Muscle of arm (tissue), 12 donors: ENCODE measurements around the gene PPL. TPM values are rescaled to one million over a fixed set of nuclear protein-coding genes. Genes with fewer than 3 reads are reported as not detected.

ENCODE experiments used
- DNase-seq: peaks from one replicate; pipeline ENCODE4 v3.0.0-alpha.2; 2013
- polyA plus RNA-seq, 12 donors: library from polyadenylated mRNA; unstranded; fragments of 120-200 nt; gene quantifications; one replicate each; pipeline ENCODE4 v1.2.1, GENCODE V29; 2013; ENCODE audit not compliant: insufficient read length in 12 of 12

Gene PPL
- polyA plus RNA-seq, 12 donors = 0.68 to 76.8 (median 1.1) TPM; not detected in 1

GRCh38 chr16:4833584-4833983 lies 103.4 kb downstream of the PPL start:
- no peak for DNase-seq

DNA sequence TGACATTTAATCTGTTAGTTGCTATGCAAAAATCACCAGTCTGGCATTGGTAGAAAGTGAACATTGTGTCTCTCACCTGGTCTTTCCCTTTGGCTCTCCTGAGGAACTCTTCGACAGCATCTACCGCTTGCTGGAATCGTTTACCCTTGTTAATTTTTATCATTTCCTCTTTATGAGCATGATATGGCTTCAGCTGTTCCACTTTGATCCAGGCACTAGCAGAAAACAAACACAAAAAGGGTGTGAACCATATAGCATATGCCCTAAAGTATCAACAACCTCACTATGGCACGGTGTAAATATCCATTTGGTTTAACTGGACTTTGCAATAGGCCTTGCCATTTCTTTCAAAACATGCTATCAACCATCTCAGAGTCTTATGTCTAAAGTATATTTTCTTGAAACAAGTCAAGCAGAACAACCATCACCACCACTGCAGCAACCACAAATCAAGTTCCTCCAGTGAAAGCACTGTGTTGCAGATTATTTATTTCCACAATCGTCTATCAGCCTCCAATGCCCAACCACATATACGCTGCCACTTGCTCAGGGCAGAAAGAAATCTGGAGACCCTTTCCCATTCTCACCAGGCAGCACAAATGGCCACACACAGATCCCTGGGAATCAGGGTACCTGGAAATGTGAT lies 104.1 kb downstream of the PPL start:
- no peak for DNase-seq

Other genes starting within 250 kb of the PPL start
- gene NUDT16L1, start 243.6 kb downstream of the PPL start, polyA plus RNA-seq = 10 to 100 TPM in 11 of 12 donors, not detected in 1; 13.6 to 55.0 (median 21.2) TPM
- 10 to 100 TPM in 9 of 12 donors, 1 to 10 TPM in 2, not detected in 1; 8.3 to 20.2 (median 12.7) TPM for gene ANKS3, start 202.9 kb downstream of the PPL start, polyA plus RNA-seq
- 10 to 100 TPM in 1 of 12 donors, 1 to 10 TPM in 4, under 1 TPM in 6, not detected in 1; 0.78 to 13.1 (median 0.99) TPM for gene DNAAF8, start 202.6 kb downstream of the PPL start, polyA plus RNA-seq
- gene ZNF500, start 170.0 kb downstream of the PPL start, polyA plus RNA-seq = 10 to 100 TPM in 4 of 12 donors, 1 to 10 TPM in 7, not detected in 1; 6.6 to 13.9 (median 9.8) TPM
- 10 to 100 TPM in 1 of 12 donors, not detected in 11; 14.2 TPM for gene SEPTIN12, start 148.8 kb downstream of the PPL start, polyA plus RNA-seq
- gene SMIM22, start 141.8 kb downstream of the PPL start, polyA plus RNA-seq = 1 to 10 TPM in 2 of 12 donors, under 1 TPM in 3, not detected in 7; 0.21 to 1.2 (median 0.36) TPM
- gene ROGDI, start 134.5 kb downstream of the PPL start, polyA plus RNA-seq = 10 to 100 TPM in 9 of 12 donors, 1 to 10 TPM in 2, not detected in 1; 7.7 to 27.6 (median 11.2) TPM
- 10 to 100 TPM in 11 of 12 donors, not detected in 1; 47.7 to 64.0 (median 56.2) TPM for gene GLYR1, start 89.9 kb downstream of the PPL start, polyA plus RNA-seq
- 10 to 100 TPM in 11 of 12 donors, not detected in 1; 16.7 to 28.9 (median 19.7) TPM for gene UBN1, start 89.7 kb downstream of the PPL start, polyA plus RNA-seq
- gene SEC14L5, start 21.2 kb upstream of the PPL start, polyA plus RNA-seq = 1 to 10 TPM in 3 of 12 donors, under 1 TPM in 8, not detected in 1; 0.35 to 1.5 (median 0.75) TPM
- 1 to 10 TPM in 10 of 12 donors, not detected in 2; 2.7 to 9.0 (median 4.5) TPM for gene NAGPA, start 96.8 kb upstream of the PPL start, polyA plus RNA-seq
- 1 to 10 TPM in 1 of 12 donors, under 1 TPM in 9, not detected in 2; 0.13 to 1.1 (median 0.40) TPM for gene C16orf89, start 128.8 kb upstream of the PPL start, polyA plus RNA-seq
- 10 to 100 TPM in 10 of 12 donors, 1 to 10 TPM in 1, not detected in 1; 10.0 to 15.7 (median 11.9) TPM for gene ALG1, start 134.7 kb upstream of the PPL start, polyA plus RNA-seq
- 10 to 100 TPM in 5 of 12 donors, 1 to 10 TPM in 5, not detected in 2; 8.8 to 12.1 (median 10.2) TPM for gene EEF2KMT, start 160.6 kb upstream of the PPL start, polyA plus RNA-seq